ENCODE data around the gene LAMC2. TPM values are rescaled to one million over a fixed set of nuclear protein-coding genes. Genes with fewer than 3 reads are reported as not detected.

LAMC2 gene
- total and polyA plus RNA-seq, 2 of the 8 experiments (the other 6 are each of a cell fraction or from before 2014, with no cell fraction given) = 4.6 to 12.9 TPM

DNA sequence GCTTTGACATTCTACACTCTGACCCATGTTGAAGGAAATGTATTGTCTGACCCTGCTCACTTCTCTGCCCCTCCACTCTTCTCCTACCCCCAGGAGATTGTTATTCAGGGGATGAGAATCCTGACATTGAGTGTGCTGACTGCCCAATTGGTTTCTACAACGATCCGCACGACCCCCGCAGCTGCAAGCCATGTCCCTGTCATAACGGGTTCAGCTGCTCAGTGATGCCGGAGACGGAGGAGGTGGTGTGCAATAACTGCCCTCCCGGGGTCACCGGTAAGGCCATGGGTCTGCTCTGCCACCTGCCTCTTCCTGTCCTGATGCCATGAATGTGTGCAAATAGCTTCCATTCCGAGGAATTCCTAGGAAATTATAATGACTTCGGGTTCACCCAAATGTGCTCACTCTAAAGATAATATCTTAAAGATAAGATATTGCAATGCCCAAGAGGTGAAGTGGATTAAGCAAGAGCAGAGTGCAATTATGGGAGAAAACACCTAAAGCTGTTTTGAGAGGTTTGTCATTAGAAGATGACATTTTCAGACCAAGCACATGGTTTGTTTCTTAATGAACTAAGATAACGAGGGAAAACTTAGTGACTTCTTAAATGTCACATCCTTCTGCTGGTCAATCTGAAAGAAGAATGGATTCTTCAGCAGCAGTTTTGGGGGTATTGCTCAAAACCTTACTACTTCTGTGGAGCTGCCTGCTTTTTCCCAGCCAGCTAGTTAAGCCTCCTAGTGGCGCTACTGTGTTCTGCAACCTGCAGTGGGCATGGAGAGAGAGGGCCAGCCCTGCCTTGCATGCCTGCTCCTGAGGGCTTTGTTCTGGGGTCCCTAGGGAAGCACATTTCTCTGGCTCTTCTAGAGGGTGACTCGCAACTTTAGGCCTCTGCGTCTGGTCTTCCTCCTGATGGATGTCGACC, 41.6 kb downstream of the LAMC2 start:
- no peak overlapping the region for H2BK20ac ChIP-seq (ENCODE audit: low read length)
- peak overlapping the region; percentile 72; the same call in 1 of the 2 replicates for H2BK5ac ChIP-seq (ENCODE audit: low read depth, low read length)
- no peak overlapping the region; the same call in 1 of the 2 replicates for H2AFZ ChIP-seq (ENCODE audit: low read length)
- CTCF ChIA-PET (ENCODE audit: partially characterized antibody) = interaction anchor here (0.7 to 8.9 kb wide), 50 partner anchors 11 to 946 kb away, joined by 3 to 86 read pairs (median 4); partner anchors contain the start of gene LAMC2
- no peak overlapping the region for H3K4me2 ChIP-seq (ENCODE audit: insufficient read depth in 1 of 2, low read depth in 2 of 2, low read length in 2 of 2)
- FAIRE-seq (no peak), DNase-seq (ENCODE audit: low read depth in 1 of 2, low spot score in 2 of 2) (peak; percentile 41 to 88)
- H2BK15ac ChIP-seq (ENCODE audit: low read length) = peak overlapping the region; percentile 78; the same call in 1 of the 2 replicates
- no peak overlapping the region for H3K27ac ChIP-seq (ENCODE audit: low read depth, low read length)
- WGBS, 2 experiments (ENCODE audit: extremely low coverage in 1 of 2, insufficient coverage in 1 of 2, insufficient read length in 1 of 2, insufficient replicate concordance in 2 of 2, low coverage in 1 of 2, low lambda C conversion rate in 2 of 2, missing lambda C conversion rate in 1 of 2) = 75% methylated on average over 16 of the region's 16 CpGs; no CpG with 5 or more reads in 1 of the 2 experiments
- no peak overlapping the region for H4K5ac ChIP-seq (ENCODE audit: insufficient read length, low read depth, low read length)
- no peak overlapping the region for H3K9ac ChIP-seq (replicated peaks in 1 of 4; ENCODE audit: extremely low read depth in 1 of 4, low read depth in 3 of 4, low read length in 3 of 4)
- H4K8ac ChIP-seq (ENCODE audit: extremely low read depth, insufficient read depth, low read length) = peak overlapping the region; percentile 53; the same call in 1 of the 2 replicates
- no peaks in the 10 kb centered on the region for H4K20me1 ChIP-seq (replicated peaks in 1 of 2; ENCODE audit: control insufficient read depth in 1 of 2, insufficient read depth in 2 of 2, low read length in 2 of 2)
- no peak overlapping the region for H2BK120ac ChIP-seq (replicated peaks; ENCODE audit: low read depth, low read length)
- peaks cover 0 to 11% (median 5%) of the 10 kb centered on the region in 4 experiments; a peak in 6 of 7 replicates for H3K4me1 ChIP-seq (replicated peaks in 1 of 4; ENCODE audit: control insufficient read depth in 3 of 4, insufficient read depth in 4 of 4, low read length in 3 of 4)
- no peaks in the 10 kb centered on the region for H3K23me2 ChIP-seq (ENCODE audit: low read depth, low read length)
- peak overlapping the region; percentile 62 for H4K91ac ChIP-seq (replicated peaks; ENCODE audit: insufficient read length, low read length)
- H3K36me3 ChIP-seq (ENCODE audit: control insufficient read depth in 2 of 4, insufficient read depth in 4 of 4, low read length in 3 of 4) = no peaks in the 10 kb centered on the region
- H3K79me2 ChIP-seq (ENCODE audit: control insufficient read depth in 1 of 2, insufficient read depth in 2 of 2, low read length in 2 of 2) = no peaks in the 10 kb centered on the region
- no peak overlapping the region for H3K56ac ChIP-seq (replicated peaks; ENCODE audit: insufficient read length, low read depth, low read length)
- H3K9me3 ChIP-seq (ENCODE audit: insufficient read depth in 2 of 2, low read depth in 1 of 2, low read length in 1 of 2) = no peaks in the 10 kb centered on the region
- H2AK5ac ChIP-seq (ENCODE audit: low read depth, low read length) = no peak overlapping the region
- no peak overlapping the region for H3K4me3 ChIP-seq (ENCODE audit: extremely low read depth in 1 of 4, insufficient read depth in 2 of 4, low read depth in 3 of 4, low read length in 4 of 4)
- no peak overlapping the region for H3K14ac ChIP-seq (ENCODE audit: insufficient read length)
- H3K18ac ChIP-seq (ENCODE audit: extremely low read depth, low read length) = 0 out of 2 replicates have a peak overlapping the region, but pooled peaks have one; percentile 29
- POLR2A ChIA-PET (ENCODE audit: partially characterized antibody) = interaction anchor here (0.6 to 1.1 kb wide), 3 partner anchors 10 to 88 kb away, joined by 3 to 5 read pairs (median 3); no protein-coding TSS in a partner anchor
- H3K27me3 ChIP-seq (replicated peaks in 1 of 4; ENCODE audit: control insufficient read depth in 3 of 4, extremely low read depth in 1 of 4, insufficient read depth in 3 of 4, low read length in 3 of 4) = no peaks in the 10 kb centered on the region
- H2BK12ac ChIP-seq (ENCODE audit: low read depth, low read length) = peak overlapping the region; percentile 85; the same call in 1 of the 2 replicates
- peak overlapping the region; percentile 45 for H3K4ac ChIP-seq (replicated peaks; ENCODE audit: insufficient read length, low read depth, low read length)
- no peak overlapping the region for H3K23ac ChIP-seq (ENCODE audit: insufficient read length)
- H3K79me1 ChIP-seq (ENCODE audit: low read depth, low read length) = no peaks in the 10 kb centered on the region
- TF ChIP-seq TAF1 (IDR thresholded peaks at IDR 0.05; ENCODE audit: low read depth, low read length) = 0 out of 2 replicates have a peak, but pooled peaks have one; percentile 17
- no peak; the same call in 1 of the 2 replicates for TF ChIP-seq YY1 (IDR thresholded peaks at IDR 0.05; ENCODE audit: low read depth, low read length)
- no peak for TF ChIP-seq HDAC6 (IDR thresholded peaks at IDR 0.05; ENCODE audit: low read depth, low read length)
- no peak for TF ChIP-seq TBP (IDR thresholded peaks at IDR 0.05; ENCODE audit: low read depth, low read length)
- TF ChIP-seq MAX (IDR thresholded peaks at IDR 0.05) = peak; percentile 44; the same call in 1 of the 2 replicates
- no peak for TF ChIP-seq CHD2 (IDR thresholded peaks at IDR 0.05; ENCODE audit: low read length)
- TF ChIP-seq SUZ12 (IDR thresholded peaks at IDR 0.05; ENCODE audit: low read length) = no peak
- TF ChIP-seq CEBPB (IDR thresholded peaks at IDR 0.05; ENCODE audit: low read depth, low read length) = peak; percentile 44; the same call in 1 of the 2 replicates
